GM12878 (cell line): ENCODE measurements around the gene AP2B1. TPM values are rescaled to one million over a fixed set of nuclear protein-coding genes. Genes with fewer than 3 reads are reported as not detected.

Experiments
- ATAC-seq: fragments of 200-7000 bp; cut with Tn5 transposase; 3 replicates; pipeline ENCODE4 v1.9.1; 2020; ENCODE audit warnings: mild to moderate bottlenecking, moderate library complexity
- BruUV-seq: library from RNA; stranded (reverse); fragments of 400-500 nt; replicated peaks from 2 replicates; lab custom pipeline; 2021; lab: Mats Ljungman, UMichigan
- CTCF ChIA-PET: fragments of 300-600 bp; sonication (Branson Sonifier 250); formaldehyde crosslinking; extraction: SDS; loops from one replicate; lab custom pipeline; 2021; ENCODE audit warnings: inconsistent platforms; lab: Yijun Ruan, JAX
- POLR2A ChIA-PET: fragments of 350-600 bp; formaldehyde crosslinking; extraction: SDS; loops from one replicate; lab custom pipeline; 2021; ENCODE audit warnings: inconsistent platforms; lab: Charles Lee
- RAD21 ChIA-PET: fragments of 300-600 bp; sonication (Branson Sonifier 250); formaldehyde crosslinking; loops from one replicate; lab custom pipeline; 2023; ENCODE audit warnings: antibody characterized with exemption; ENCODE audit not compliant: unreplicated experiment; lab: Charles Lee
- SMC1A ChIA-PET: fragments of 300-600 bp; sonication (Branson Sonifier 250); formaldehyde crosslinking; loops from one replicate; lab custom pipeline; 2023; ENCODE audit not compliant: unreplicated experiment, uncharacterized antibody; lab: Charles Lee
- DNase-seq: peaks from one replicate; pipeline ENCODE4 v3.0.0-alpha.2; 2011; ENCODE audit warnings: low read depth, low spot score
- FAIRE-seq: peaks from 3 replicates; lab custom pipeline; 2011; peaks lifted over from hg19 to GRCh38; lab: Jason Lieb, UNC
- H2AFZ ChIP-seq: 2 replicates; pipeline ENCODE4 v1.6.0; 2011; ENCODE audit warnings: low read depth, low read length, control low read depth; ENCODE audit not compliant: control insufficient read depth
- H3K27ac ChIP-seq: 2 replicates; pipeline ENCODE4 v1.5.1; 2011; ENCODE audit warnings: control low read depth; ENCODE audit not compliant: control insufficient read depth, insufficient read depth
- H3K27me3 ChIP-seq, 2 experiments: replicated peaks in 1 of 2; 2 replicates each; pipeline versions ENCODE4 v1.6.0 to v1.6.1; 2011; ENCODE audit warnings: low read length in 1 of 2; ENCODE audit not compliant: control insufficient read depth in 2 of 2, insufficient read depth in 2 of 2
- H3K36me3 ChIP-seq, 2 experiments: 2 replicates each; pipeline ENCODE4 v1.5.1; 2011; ENCODE audit warnings: low read length in 1 of 2; ENCODE audit not compliant: control insufficient read depth in 2 of 2, insufficient read depth in 2 of 2
- H3K4me1 ChIP-seq: 2 replicates; pipeline ENCODE4 v1.6.1; 2011; ENCODE audit warnings: mild to moderate bottlenecking, low read length, moderate library complexity, mixed read lengths; ENCODE audit not compliant: control insufficient read depth, insufficient read depth
- H3K4me2 ChIP-seq: 2 replicates; pipeline ENCODE4 v1.6.0; 2011; ENCODE audit warnings: control low read depth; ENCODE audit not compliant: control insufficient read depth, insufficient read depth
- H3K4me3 ChIP-seq: fragments of 200-600 bp; sonication (generic); 2 replicates; pipeline ENCODE4 v1.5.1; 2016
- H3K79me2 ChIP-seq: 2 replicates; pipeline ENCODE4 v1.6.0; 2011; ENCODE audit warnings: low read length; ENCODE audit not compliant: control insufficient read depth, insufficient read depth
- H3K9ac ChIP-seq: 2 replicates; pipeline ENCODE4 v1.8.0; 2011; ENCODE audit warnings: low read length, control low read depth, mixed read lengths; ENCODE audit not compliant: control insufficient read depth, insufficient read depth
- H3K9me3 ChIP-seq: replicated peaks from 3 replicates; pipeline ENCODE4 v1.5.1; 2011; ENCODE audit warnings: mild to moderate bottlenecking, low read length; ENCODE audit not compliant: control insufficient read depth, insufficient read depth
- H4K20me1 ChIP-seq: 2 replicates; pipeline ENCODE4 v1.6.0; 2011; ENCODE audit not compliant: control insufficient read depth, insufficient read depth
- BACH1 ChIP-seq: fragments of 450-650 bp; IDR thresholded peaks from 2 replicates; pipeline ENCODE4 v1.6.1; 2017; ENCODE audit warnings: mild to moderate bottlenecking, borderline replicate concordance
- BHLHE40 ChIP-seq, 2 experiments: fragments of 450-650 bp in 1 of 2; IDR thresholded peaks; 2 replicates each; pipeline ENCODE4 v1.6.1; 2011 to 2017; ENCODE audit warnings: low read depth in 2 of 2, borderline replicate concordance in 1 of 2, improper control_type of control experiment in 1 of 2, low read length in 1 of 2, mild to moderate bottlenecking in 1 of 2
- EGR1 ChIP-seq, 2 experiments: IDR thresholded peaks; 1 replicate in 1 of 2; 2 replicates in 1 of 2; pipeline ENCODE4 v1.6.1; 2011 to 2012; ENCODE audit warnings: low read depth in 2 of 2, low read length in 2 of 2, borderline replicate concordance in 1 of 2, mild to moderate bottlenecking in 1 of 2, moderate library complexity in 1 of 2
- HDAC2 ChIP-seq: fragments of 200-600 bp; sonication (generic); IDR thresholded peaks from 2 replicates; pipeline ENCODE4 v1.6.1; 2017
- HDAC6 ChIP-seq: fragments of 200-600 bp; sonication (generic); IDR thresholded peaks from one replicate; pipeline ENCODE4 v1.8.0; 2017; ENCODE audit warnings: antibody characterized with exemption; ENCODE audit not compliant: unreplicated experiment
- KLF5 ChIP-seq: fragments of 450-650 bp; IDR thresholded peaks from 2 replicates; pipeline ENCODE4 v1.6.1; 2014; ENCODE audit warnings: mild to moderate bottlenecking; ENCODE audit not compliant: partially characterized antibody
- MTA2 ChIP-seq: fragments of 450-650 bp; IDR thresholded peaks from 2 replicates; pipeline ENCODE4 v1.6.1; 2016; ENCODE audit warnings: low read depth, mild to moderate bottlenecking, moderate library complexity
- MYB ChIP-seq: fragments of 150-350 bp; IDR thresholded peaks from 2 replicates; pipeline ENCODE4 v1.6.1; 2014; ENCODE audit warnings: mild to moderate bottlenecking, low read depth, low read length, borderline replicate concordance
- NFYB ChIP-seq: IDR thresholded peaks from 2 replicates; pipeline ENCODE4 v1.6.1; 2011; ENCODE audit warnings: low read depth, mild to moderate bottlenecking, low read length, improper control_type of control experiment, moderate library complexity; ENCODE audit not compliant: insufficient read depth
- NR2C2 ChIP-seq: IDR thresholded peaks from 2 replicates; pipeline ENCODE4 v1.6.1; 2011; ENCODE audit warnings: borderline replicate concordance, low read depth; ENCODE audit not compliant: control insufficient read depth, insufficient read length
- PML ChIP-seq: IDR thresholded peaks from 2 replicates; pipeline ENCODE4 v1.6.1; 2012; ENCODE audit warnings: low read length, inconsistent platforms
- RAD51 ChIP-seq: fragments of 450-650 bp; IDR thresholded peaks from 2 replicates; pipeline ENCODE4 v1.6.1; 2016; ENCODE audit warnings: moderate library complexity, mild to moderate bottlenecking, inconsistent platforms
- TARDBP ChIP-seq: IDR thresholded peaks from 2 replicates; pipeline ENCODE4 v1.6.1; 2016; ENCODE audit warnings: borderline replicate concordance
- WRNIP1 ChIP-seq: IDR thresholded peaks from 2 replicates; pipeline ENCODE4 v1.6.1; 2011; ENCODE audit warnings: low read depth, low read length, improper control_type of control experiment, borderline replicate concordance
- ZNF687 ChIP-seq: fragments of 450-650 bp; IDR thresholded peaks from 2 replicates; pipeline ENCODE4 v1.6.1; 2017; ENCODE audit warnings: mild to moderate bottlenecking, moderate library complexity
- WGBS: methylation state at CpG from one replicate; pipeline ENCODE4 v1.1.6; 2016; ENCODE audit warnings: low lambda C conversion rate; ENCODE audit not compliant: insufficient replicate concordance, insufficient coverage; ENCODE audit errors: missing lambda C conversion rate; 5-methylcytosine and 5-hydroxymethylcytosine counted together
- in situ Hi-C: fragments of 300-500 bp; cut with MboI; formaldehyde crosslinking; loops from 9 replicates; pipeline ENCODE4 v1.14.3; 2018; ENCODE audit warnings: mixed read lengths
- intact Hi-C: fragments of 100-400 bp; cut with micrococcal nuclease; formaldehyde crosslinking; loops from one replicate; pipeline ENCODE4 v1.14.2; 2022; ENCODE audit not compliant: unreplicated experiment
- polyA plus RNA-seq, 11 experiments: library from polyadenylated mRNA; depleted of rRNA in 4 of 11; unstranded in 6 of 11; stranded (reverse) in 5 of 11; fragments of >200 nt; fragmentation: Nextera tagmentation in 4 of 11; fragmentation: Illumina TruSeq in 1 of 11; extraction: Ambion mirVana in 4 of 11; extraction: Trizol in 1 of 11; gene quantifications; 1 replicate in 1 of 11; 2 replicates in 10 of 11; pipeline versions ENCODE4 v1.2.1 to v1.2.3, GENCODE V29; 2011 to 2016; ENCODE audit warnings: inconsistent platforms in 2 of 11, missing spikeins in 2 of 11, low read depth in 1 of 11
- total RNA-seq, 4 experiments: library from RNA; depleted of rRNA in 3 of 4; stranded (reverse); fragments of >200 nt in 3 of 4; fragmentation: Illumina TruSeq in 1 of 4; extraction: Trizol in 1 of 4; gene quantifications; 2 replicates each; pipeline versions ENCODE4 v1.2.1 to v1.2.3, GENCODE V29; 2013 to 2021
- TF ChIP-seq, protein P1 (sequence below): IDR thresholded peaks from 2 replicates; pipeline ENCODE4 v1.6.1; 2011; ENCODE audit warnings: mild to moderate bottlenecking, low read depth, low read length, moderate library complexity; ENCODE audit not compliant: insufficient replicate concordance

The AP2B1 gene
- total and polyA plus RNA-seq, 10 of the 15 experiments (the other 5 are each of a cell fraction or from before 2014, with no cell fraction given): 18.6 to 112 (median 53.9) TPM

- RAD21 ChIA-PET: no interaction called here
- Histone ChIP-seq H3K4me3 (no peak overlapping the region), H3K9me3 (no peaks in the 10 kb centered on the region), H3K9ac (no peak overlapping the region), H3K27ac (no peak overlapping the region), H3K27me3 (peaks cover 3 to 5% of the 10 kb centered on the region in 2 experiments), H3K4me1 (no peaks in the 10 kb centered on the region), H2AFZ (no peak overlapping the region), H3K36me3 (no peaks in the 10 kb centered on the region), H3K79me2 (no peaks in the 10 kb centered on the region), H3K4me2 (no peak overlapping the region), H4K20me1 (no peaks in the 10 kb centered on the region)
- 0% methylated on average over 5 of the region's 5 CpGs for WGBS
- CTCF ChIA-PET: interaction anchor here (1.0 to 1.5 kb wide), 2 partner anchors 11 to 30 kb away, joined by 3 to 5 read pairs; no protein-coding TSS in a partner anchor
- in situ Hi-C loops (no loop called here), intact Hi-C loops (no loop called here)
- ATAC-seq (no peak), FAIRE-seq (no peak), DNase-seq (no peak)
- SMC1A ChIA-PET: interaction anchor here (1.2 kb wide), 1 partner anchor 34 kb away, joined by 3 read pairs; the partner anchor contains the start of gene TAF15
- no TSS peak for BruUV-seq
- POLR2A ChIA-PET: no interaction called here
- TF ChIP-seq WRNIP1 (no peak), RAD51 (no peak), PML (no peak), BACH1 (no peak), BHLHE40 (IDR thresholded peaks at IDR 0.05; ENCODE audit: borderline replicate concordance in 1 of 2, low read depth in 2 of 2, low read length in 1 of 2) (no peak), HDAC6 (no peak), EGR1 (IDR thresholded peaks at IDR 0.05; ENCODE audit: borderline replicate concordance in 1 of 2, low read depth in 2 of 2, low read length in 2 of 2) (no peak), ZNF687 (no peak), MTA2 (no peak), KLF5 (no peak), TARDBP (no peak), MYB (no peak), NFYB (no peak), NR2C2 (no peak), HDAC2 (no peak)
- TF ChIP-seq, protein P1, sequence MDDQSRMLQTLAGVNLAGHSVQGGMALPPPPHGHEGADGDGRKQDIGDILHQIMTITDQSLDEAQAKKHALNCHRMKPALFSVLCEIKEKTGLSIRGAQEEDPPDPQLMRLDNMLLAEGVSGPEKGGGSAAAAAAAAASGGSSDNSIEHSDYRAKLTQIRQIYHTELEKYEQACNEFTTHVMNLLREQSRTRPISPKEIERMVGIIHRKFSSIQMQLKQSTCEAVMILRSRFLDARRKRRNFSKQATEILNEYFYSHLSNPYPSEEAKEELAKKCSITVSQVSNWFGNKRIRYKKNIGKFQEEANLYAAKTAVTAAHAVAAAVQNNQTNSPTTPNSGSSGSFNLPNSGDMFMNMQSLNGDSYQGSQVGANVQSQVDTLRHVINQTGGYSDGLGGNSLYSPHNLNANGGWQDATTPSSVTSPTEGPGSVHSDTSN: no peak
Observed at GRCh38 chr17:35775039-35775438, 187.9 kb downstream of the AP2B1 start.
